ENCODE measurements around the gene BIRC2. TPM values are rescaled to one million over a fixed set of nuclear protein-coding genes. Genes with fewer than 3 reads are reported as not detected.
"Not testable (repeated sequence)": the region's sequence is repeated elsewhere in the genome, so short reads cannot be mapped to it uniquely, and the experiment has no call there.

Gene BIRC2
- total RNA-seq, 2 donors from 2014 or later = 46.9 to 50.7 TPM

DNA sequence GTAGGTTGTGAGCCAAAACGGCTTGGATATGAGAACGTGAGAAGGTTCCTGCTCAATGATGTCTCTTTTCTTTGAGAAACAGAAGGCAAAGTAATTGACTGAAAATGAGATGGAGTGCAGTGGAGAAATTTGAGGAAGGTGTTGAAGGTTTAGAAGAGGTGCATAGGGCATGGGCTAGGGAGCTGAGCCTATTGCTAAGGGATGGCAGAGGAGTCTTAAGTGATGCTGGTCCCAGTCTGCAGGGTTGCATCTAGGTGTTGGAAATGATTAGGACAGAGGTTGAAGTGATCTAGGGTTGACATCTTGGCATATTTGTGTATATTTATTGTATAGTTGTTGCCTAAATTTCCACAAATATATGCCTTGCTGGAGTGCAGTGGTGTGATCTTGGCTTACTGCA, 27.5 kb upstream of the BIRC2 start:
- no peak for ATAC-seq

DNA sequence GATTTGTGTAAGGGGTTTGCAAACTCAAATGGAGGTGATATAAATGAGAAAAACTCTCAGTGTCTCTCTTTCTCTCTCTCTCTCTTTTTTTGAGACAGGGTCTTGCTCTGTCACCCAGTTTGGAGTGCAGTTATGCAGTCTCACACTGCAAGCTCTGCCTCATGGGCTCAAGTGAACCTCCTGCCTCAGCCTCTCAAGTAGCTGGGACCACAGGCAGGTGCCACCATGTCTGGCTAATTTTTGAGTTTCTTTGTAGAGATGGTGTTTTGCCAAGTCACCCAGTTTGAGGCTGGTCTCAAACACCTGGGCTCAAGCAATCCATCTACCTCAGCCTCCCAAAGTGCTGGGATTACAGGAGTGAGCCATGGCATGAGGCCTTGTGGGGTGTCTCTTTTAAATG, 26.8 kb upstream of the BIRC2 start:
- ATAC-seq = no peak
- no peak for DNase-seq
- intact Hi-C loops (cut with DNase I, micrococcal nuclease) = no loop called here

More for the DNA sequence above, 27.5 kb upstream of the BIRC2 start:
- DNase-seq = no peak
- intact Hi-C loops (cut with DNase I, micrococcal nuclease) = no loop called here

- intact Hi-C loops (cut with DNase I, micrococcal nuclease) = no loop called here
- no peak for ATAC-seq
- DNase-seq = no peak
Measured at GRCh38 chr11:102320679-102321078, 26.3 kb upstream of the BIRC2 start.

- DNase-seq (no peak), ATAC-seq (no peak)
- intact Hi-C loops (cut with DNase I, micrococcal nuclease) = no loop called here
Measured at GRCh38 chr11:102322560-102322959, 24.5 kb upstream of the BIRC2 start.

DNA sequence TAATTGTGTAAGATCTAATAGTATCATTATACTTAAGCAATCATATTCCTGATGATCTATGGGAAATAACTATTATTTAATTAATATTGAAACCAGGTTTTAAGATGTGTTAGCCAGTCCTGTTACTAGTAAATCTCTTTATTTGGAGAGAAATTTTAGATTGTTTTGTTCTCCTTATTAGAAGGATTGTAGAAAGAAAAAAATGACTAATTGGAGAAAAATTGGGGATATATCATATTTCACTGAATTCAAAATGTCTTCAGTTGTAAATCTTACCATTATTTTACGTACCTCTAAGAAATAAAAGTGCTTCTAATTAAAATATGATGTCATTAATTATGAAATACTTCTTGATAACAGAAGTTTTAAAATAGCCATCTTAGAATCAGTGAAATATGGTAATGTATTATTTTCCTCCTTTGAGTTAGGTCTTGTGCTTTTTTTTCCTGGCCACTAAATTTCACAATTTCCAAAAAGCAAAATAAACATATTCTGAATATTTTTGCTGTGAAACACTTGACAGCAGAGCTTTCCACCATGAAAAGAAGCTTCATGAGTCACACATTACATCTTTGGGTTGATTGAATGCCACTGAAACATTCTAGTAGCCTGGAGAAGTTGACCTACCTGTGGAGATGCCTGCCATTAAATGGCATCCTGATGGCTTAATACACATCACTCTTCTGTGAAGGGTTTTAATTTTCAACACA, 23.3 kb upstream of the BIRC2 start:
- no peak for DNase-seq
- intact Hi-C loops (cut with DNase I, micrococcal nuclease) = no loop called here
- no peak for ATAC-seq

- DNase-seq (no peak), ATAC-seq (no peak)
- intact Hi-C loops (cut with DNase I, micrococcal nuclease) = no loop called here
Measured at GRCh38 chr11:102325088-102325487, 21.9 kb upstream of the BIRC2 start.

DNA sequence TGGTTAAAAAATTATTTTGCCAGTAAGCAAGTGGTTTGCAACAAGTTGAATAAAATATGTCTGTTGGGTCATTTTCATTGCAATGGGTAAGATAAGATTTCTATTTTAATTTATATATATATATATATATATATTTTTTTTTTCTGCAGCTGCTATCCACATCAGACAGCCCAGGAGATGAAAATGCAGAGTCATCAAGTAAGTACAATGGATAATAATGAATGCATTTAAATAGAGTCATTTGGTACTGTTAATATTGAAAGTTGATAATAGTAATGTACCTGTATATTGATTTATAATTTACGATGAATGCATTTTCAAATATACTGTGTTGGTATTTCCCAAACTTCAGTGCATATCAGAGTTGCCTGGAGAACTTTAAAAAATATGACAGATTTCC, 18.3 kb upstream of the BIRC2 start:
- intact Hi-C loops (cut with DNase I, micrococcal nuclease) = no loop called here
- ATAC-seq (no peak), DNase-seq (no peak)

- DNase-seq (no peak), ATAC-seq (no peak)
- intact Hi-C loops (cut with DNase I, micrococcal nuclease) = loop anchor here in 1 of 2 donors (10.0 kb wide), 1 partner anchor 335 kb away; no protein-coding TSS in a partner anchor
Measured at GRCh38 chr11:102330231-102330630, 16.8 kb upstream of the BIRC2 start.

DNA sequence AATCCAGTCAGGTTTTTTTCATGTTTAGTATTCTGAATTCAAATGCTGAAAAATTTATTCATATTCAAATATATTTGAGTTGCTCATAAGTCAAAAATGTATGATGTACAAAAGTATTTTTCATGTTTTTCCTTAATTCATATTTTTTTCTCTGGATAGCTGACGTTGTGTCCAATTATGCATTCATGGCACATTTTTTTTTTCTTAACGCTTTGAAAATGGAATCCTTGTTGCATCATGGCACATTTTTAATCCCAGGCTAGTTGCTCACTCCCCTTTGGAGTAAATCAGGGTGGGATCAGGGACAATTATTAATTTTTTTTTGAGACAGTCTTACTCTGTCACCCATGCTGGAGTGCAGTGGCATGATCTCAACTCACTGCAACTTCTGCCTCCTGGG, 15.7 kb upstream of the BIRC2 start:
- DNase-seq = no peak
- no peak for ATAC-seq
- intact Hi-C loops (cut with DNase I, micrococcal nuclease) = loop anchor here in 1 of 2 donors (10.0 kb wide), 1 partner anchor 333 kb away; no protein-coding TSS in a partner anchor

DNA sequence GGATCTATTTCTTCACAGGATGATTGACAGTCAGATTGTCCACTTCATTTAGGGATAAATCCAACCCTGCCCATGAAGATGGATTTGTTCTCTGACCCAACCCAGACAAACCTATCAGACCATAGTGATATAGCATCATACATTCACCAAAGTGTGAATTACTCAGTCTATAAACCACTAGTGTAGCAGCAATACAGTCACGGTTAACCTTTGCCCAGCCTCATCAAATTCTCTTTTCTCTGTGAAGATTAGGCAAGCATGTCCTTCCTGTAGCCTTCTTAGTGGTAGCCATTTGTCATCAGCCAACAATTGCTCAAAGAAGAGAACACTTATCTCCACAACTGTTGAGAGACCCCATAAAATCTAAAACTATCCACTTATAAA, 14.4 kb upstream of the BIRC2 start:
- intact Hi-C loops (cut with DNase I, micrococcal nuclease) = loop anchor here in 1 of 2 donors (10.0 kb wide), 1 partner anchor 332 kb away; no protein-coding TSS in a partner anchor
- no peak for DNase-seq

DNA sequence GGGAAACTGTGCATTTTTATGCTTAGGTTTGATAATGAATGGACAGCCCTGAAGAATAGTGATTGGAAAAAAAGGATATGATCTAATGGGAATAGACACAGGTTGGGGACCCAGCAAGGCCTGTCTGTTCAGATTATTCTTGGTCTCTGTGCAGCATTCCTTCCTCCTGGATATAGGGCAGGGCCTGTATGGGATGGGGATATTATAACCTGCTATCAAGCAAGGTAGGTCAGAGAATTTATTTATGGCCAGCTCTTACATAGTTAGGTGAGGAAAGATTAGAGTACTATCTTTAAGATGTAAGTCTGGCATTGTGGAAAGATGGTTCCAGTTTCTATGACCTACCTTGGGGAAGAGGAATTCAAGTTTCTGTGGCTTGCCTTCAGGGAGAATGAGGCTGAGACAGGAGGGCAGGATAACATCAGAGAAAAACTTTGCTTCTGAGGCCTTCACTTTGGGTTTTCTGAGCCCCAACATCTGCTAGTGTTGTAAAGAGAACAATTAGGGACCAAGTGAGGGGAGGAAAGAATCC, 8.5 kb upstream of the BIRC2 start:
- DNase-seq = no peak
- peak; percentile 38 for ATAC-seq
- intact Hi-C loops (cut with DNase I, micrococcal nuclease) = loop anchor here in 1 of 2 donors (10.0 kb wide), 1 partner anchor 326 kb away; no protein-coding TSS in a partner anchor

More for the DNA sequence above, 14.4 kb upstream of the BIRC2 start:
- ATAC-seq = peak; percentile 96

- ATAC-seq = peak; percentile 24
- intact Hi-C loops (cut with DNase I, micrococcal nuclease) = loop anchor here in 1 of 2 donors (5.0 to 10.0 kb wide), 3 partner anchors 47 to 271 kb away; no protein-coding TSS in a partner anchor
- DNase-seq = not testable (repeated sequence)
Measured at GRCh38 chr11:102341311-102341710, 5.7 kb upstream of the BIRC2 start.

DNA sequence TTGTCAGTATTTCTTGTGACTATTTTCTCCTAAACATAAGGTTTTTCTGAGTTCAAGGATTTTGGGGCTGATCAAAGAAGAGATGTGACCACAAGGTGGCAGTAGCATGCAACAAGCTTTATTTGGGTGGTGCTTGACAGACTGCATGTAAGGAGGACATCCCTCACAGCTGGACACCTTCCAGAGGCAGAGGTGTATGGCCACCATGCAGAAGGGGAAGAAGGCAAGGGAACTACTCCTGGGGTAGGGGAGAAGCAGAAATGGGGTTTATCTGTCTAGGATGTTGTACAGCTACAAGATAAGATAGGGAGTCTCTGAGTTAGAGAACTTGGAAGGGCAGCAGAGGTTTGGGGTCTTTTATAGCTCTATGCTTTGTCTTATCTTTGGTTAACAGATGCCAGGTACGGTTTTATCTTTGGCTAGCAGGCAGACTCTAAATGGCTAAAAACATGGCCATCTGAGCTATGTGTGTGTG, 5.1 kb upstream of the BIRC2 start:
- intact Hi-C loops (cut with DNase I, micrococcal nuclease) = loop anchor here in 1 of 2 donors (5.0 to 10.0 kb wide), 3 partner anchors 47 to 270 kb away; no protein-coding TSS in a partner anchor
- ATAC-seq (peak; percentile 79), DNase-seq (peak; percentile 74 to 80)

- no peak for ATAC-seq
- DNase-seq = no peak
- intact Hi-C loops (cut with DNase I, micrococcal nuclease) = loop anchor here in 1 of 2 donors (5.0 to 10.0 kb wide), 3 partner anchors 49 to 268 kb away; no protein-coding TSS in a partner anchor
Measured at GRCh38 chr11:102343809-102344208, 3.2 kb upstream of the BIRC2 start.

GRCh38 chr11:102345904-102346303, 1.1 kb upstream of the BIRC2 start:
- no peak for ATAC-seq
- DNase-seq = no peak
- intact Hi-C loops (cut with DNase I, micrococcal nuclease) = loop anchor here in 1 of 2 donors (10.0 kb wide), 1 partner anchor 51 kb away; no protein-coding TSS in a partner anchor

DNA sequence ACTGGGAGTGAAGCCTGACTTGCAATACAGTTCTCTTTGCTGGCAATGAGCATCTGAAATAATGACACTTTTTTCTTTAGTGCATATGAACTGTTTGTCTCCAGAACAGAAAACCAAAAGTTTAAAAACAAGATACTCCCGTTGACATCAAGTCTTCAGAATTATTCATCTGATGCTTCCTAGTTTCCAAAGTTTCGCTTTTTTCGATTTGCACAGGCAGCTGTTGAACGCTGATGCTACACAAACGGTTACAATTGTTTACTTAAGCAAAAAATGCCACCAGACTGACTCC, 612 bp upstream of the BIRC2 start:
- intact Hi-C loops (cut with DNase I, micrococcal nuclease) = loop anchor here in 1 of 2 donors (10.0 kb wide), 1 partner anchor 52 kb away; no protein-coding TSS in a partner anchor
- ATAC-seq = no peak
- no peak for DNase-seq

- DNase-seq (peak in 1 of 2 donors; percentile 25), ATAC-seq (peak; percentile 62)
- intact Hi-C loops (cut with DNase I, micrococcal nuclease) = loop anchor here in 1 of 2 donors (10.0 kb wide), 1 partner anchor 53 kb away; no protein-coding TSS in a partner anchor
Measured at GRCh38 chr11:102347462-102348370, 702 bp downstream of the BIRC2 start.

GRCh38 chr11:102357116-102357515, 10.1 kb downstream of the BIRC2 start:
- ATAC-seq (no peak), DNase-seq (no peak)
- intact Hi-C loops (cut with DNase I, micrococcal nuclease) = no loop called here

DNA sequence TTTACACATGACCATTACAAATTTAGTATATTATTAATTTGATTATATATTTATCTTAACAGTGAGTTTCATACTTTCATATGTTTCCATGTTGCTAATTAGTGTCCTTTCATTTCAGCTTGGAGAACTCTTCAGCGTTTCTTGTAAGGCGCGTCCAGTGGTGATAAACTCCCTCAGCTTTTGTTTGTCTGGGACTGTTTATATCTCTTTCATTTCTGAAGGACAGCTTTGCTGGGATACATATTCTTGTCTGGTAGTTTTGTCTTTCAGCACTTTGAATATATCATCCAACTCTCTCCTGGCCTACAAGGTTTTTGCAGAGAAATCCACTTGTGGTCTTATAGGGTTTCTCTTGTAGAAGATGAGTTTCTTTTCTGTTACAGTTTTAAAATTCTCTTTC, 12.4 kb downstream of the BIRC2 start:
- DNase-seq = no peak
- intact Hi-C loops (cut with DNase I, micrococcal nuclease) = no loop called here
- no peak for ATAC-seq
